GM21825 (cell line): Measurements from ENCODE around the gene DGCR6L.
"Not testable (repeated sequence)": the region's sequence is repeated elsewhere in the genome, so short reads cannot be mapped to it uniquely, and the experiment has no call there.

ENCODE experiments used
- ATAC-seq: cut with Tn5 transposase; IDR thresholded peaks from one replicate; pipeline ENCODE4 v1.9.1; 2021; ENCODE audit warnings: mild to moderate bottlenecking, moderate library complexity; ENCODE audit not compliant: unreplicated experiment

Gene DGCR6L

GRCh38 chr22:20328569-20328930 lies 8.7 kb upstream of the DGCR6L start:
- not testable (repeated sequence) for ATAC-seq

- ATAC-seq, result not testable (repeated sequence)
Measured at GRCh38 chr22:20325996-20326395, 6.1 kb upstream of the DGCR6L start.

GRCh38 chr22:20324139-20324516 lies 4.3 kb upstream of the DGCR6L start:
- ATAC-seq, result no peak

GRCh38 chr22:20321552-20322211 lies 1.8 kb upstream of the DGCR6L start:
- not testable (repeated sequence) for ATAC-seq

- not testable (repeated sequence) for ATAC-seq
Measured at GRCh38 chr22:20320659-20321551, 1.0 kb upstream of the DGCR6L start.

- ATAC-seq, result no peak
Measured at GRCh38 chr22:20319041-20319744, 667 bp downstream of the DGCR6L start.

- ATAC-seq, result not testable (repeated sequence)
Measured at GRCh38 chr22:20318043-20318688, 1.7 kb downstream of the DGCR6L start.

- not testable (repeated sequence) for ATAC-seq
Measured at GRCh38 chr22:20317402-20318042, 2.3 kb downstream of the DGCR6L start.

GRCh38 chr22:20316844-20317401 lies 2.9 kb downstream of the DGCR6L start:
- no peak for ATAC-seq

GRCh38 chr22:20316217-20316843 lies 3.5 kb downstream of the DGCR6L start:
- no peak for ATAC-seq

- no peak for ATAC-seq
Measured at GRCh38 chr22:20315337-20316216, 4.3 kb downstream of the DGCR6L start.

GRCh38 chr22:20314741-20315336 lies 5.0 kb downstream of the DGCR6L start:
- ATAC-seq, result not testable (repeated sequence)

- ATAC-seq, result not testable (repeated sequence)
Measured at GRCh38 chr22:20314206-20314605, 5.7 kb downstream of the DGCR6L start.

- ATAC-seq, result not testable (repeated sequence)
Measured at GRCh38 chr22:20313306-20314077, 6.4 kb downstream of the DGCR6L start.

GRCh38 chr22:20312396-20313191 lies 7.3 kb downstream of the DGCR6L start:
- no peak for ATAC-seq

GRCh38 chr22:20311249-20312062 lies 8.4 kb downstream of the DGCR6L start:
- ATAC-seq, result not testable (repeated sequence)
